Ishikawa (cell line): Measurements from ENCODE around the gene UBE2C.

ENCODE experiments used
- CEBPB ChIP-seq: IDR thresholded peaks from 2 replicates; pipeline ENCODE4 v1.6.1; 2012
- CREB1 ChIP-seq: IDR thresholded peaks from 2 replicates; pipeline ENCODE4 v1.6.1; 2012; ENCODE audit warnings: low read depth
- EGR1 ChIP-seq: IDR thresholded peaks from 2 replicates; pipeline ENCODE4 v1.6.1; 2012
- EP300 ChIP-seq: IDR thresholded peaks from 2 replicates; pipeline ENCODE4 v1.6.1; 2012; ENCODE audit warnings: borderline replicate concordance
- FOXM1 ChIP-seq: IDR thresholded peaks from 2 replicates; pipeline ENCODE4 v1.6.1; 2012; ENCODE audit warnings: low read depth, borderline replicate concordance
- NFIC ChIP-seq: IDR thresholded peaks from 2 replicates; pipeline ENCODE4 v1.6.1; 2012
- RAD21 ChIP-seq: IDR thresholded peaks from 2 replicates; pipeline ENCODE4 v1.6.1; 2012; ENCODE audit warnings: low read depth
- TAF1 ChIP-seq: IDR thresholded peaks from 2 replicates; pipeline ENCODE4 v1.6.1; 2012; ENCODE audit warnings: low read depth, mild to moderate bottlenecking
- TCF12 ChIP-seq: IDR thresholded peaks from 2 replicates; pipeline ENCODE4 v1.6.1; 2012; ENCODE audit warnings: low read depth
- TEAD4 ChIP-seq: IDR thresholded peaks from 2 replicates; pipeline ENCODE4 v1.6.1; 2012
- YY1 ChIP-seq: IDR thresholded peaks from 2 replicates; pipeline ENCODE4 v1.6.1; 2012; ENCODE audit warnings: low read depth
- ZBTB7A ChIP-seq: IDR thresholded peaks from 2 replicates; pipeline ENCODE4 v1.6.1; 2012; ENCODE audit warnings: low read depth
- TF ChIP-seq, protein P1 (sequence below): IDR thresholded peaks from 2 replicates; pipeline ENCODE4 v1.6.1; 2012; ENCODE audit warnings: low read depth, mild to moderate bottlenecking
- TF ChIP-seq, protein P2 (sequence below): IDR thresholded peaks from 2 replicates; pipeline ENCODE4 v1.6.1; 2012
- TF ChIP-seq, protein P3 (sequence below): IDR thresholded peaks from 2 replicates; pipeline ENCODE4 v1.6.1; 2012

Gene UBE2C

DNA sequence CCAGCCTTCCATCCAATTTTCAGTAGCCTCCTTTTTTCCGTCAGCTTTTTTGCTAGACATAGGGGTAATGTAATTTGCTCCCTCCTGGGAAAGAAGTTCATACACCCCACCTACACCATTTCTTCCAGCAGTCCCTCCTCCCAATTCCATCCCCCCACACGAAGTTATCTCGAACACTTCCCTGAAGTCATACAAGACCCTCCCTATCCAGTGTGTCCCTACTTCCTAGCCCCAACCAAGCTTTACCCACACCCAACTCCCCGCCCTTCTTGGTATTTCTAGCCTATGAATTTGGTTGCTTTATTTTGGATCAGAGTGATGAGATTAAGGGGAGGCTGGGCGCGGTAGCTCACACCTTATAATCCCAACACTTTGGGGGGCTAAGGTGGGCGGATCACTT, 1.0 kb downstream of the UBE2C start:
- TF ChIP-seq EGR1: no peak
- no peak for TF ChIP-seq NFIC
- no peak for TF ChIP-seq EP300
- no peak for TF ChIP-seq TCF12
- TF ChIP-seq CREB1: no peak
- TF ChIP-seq, protein P1, sequence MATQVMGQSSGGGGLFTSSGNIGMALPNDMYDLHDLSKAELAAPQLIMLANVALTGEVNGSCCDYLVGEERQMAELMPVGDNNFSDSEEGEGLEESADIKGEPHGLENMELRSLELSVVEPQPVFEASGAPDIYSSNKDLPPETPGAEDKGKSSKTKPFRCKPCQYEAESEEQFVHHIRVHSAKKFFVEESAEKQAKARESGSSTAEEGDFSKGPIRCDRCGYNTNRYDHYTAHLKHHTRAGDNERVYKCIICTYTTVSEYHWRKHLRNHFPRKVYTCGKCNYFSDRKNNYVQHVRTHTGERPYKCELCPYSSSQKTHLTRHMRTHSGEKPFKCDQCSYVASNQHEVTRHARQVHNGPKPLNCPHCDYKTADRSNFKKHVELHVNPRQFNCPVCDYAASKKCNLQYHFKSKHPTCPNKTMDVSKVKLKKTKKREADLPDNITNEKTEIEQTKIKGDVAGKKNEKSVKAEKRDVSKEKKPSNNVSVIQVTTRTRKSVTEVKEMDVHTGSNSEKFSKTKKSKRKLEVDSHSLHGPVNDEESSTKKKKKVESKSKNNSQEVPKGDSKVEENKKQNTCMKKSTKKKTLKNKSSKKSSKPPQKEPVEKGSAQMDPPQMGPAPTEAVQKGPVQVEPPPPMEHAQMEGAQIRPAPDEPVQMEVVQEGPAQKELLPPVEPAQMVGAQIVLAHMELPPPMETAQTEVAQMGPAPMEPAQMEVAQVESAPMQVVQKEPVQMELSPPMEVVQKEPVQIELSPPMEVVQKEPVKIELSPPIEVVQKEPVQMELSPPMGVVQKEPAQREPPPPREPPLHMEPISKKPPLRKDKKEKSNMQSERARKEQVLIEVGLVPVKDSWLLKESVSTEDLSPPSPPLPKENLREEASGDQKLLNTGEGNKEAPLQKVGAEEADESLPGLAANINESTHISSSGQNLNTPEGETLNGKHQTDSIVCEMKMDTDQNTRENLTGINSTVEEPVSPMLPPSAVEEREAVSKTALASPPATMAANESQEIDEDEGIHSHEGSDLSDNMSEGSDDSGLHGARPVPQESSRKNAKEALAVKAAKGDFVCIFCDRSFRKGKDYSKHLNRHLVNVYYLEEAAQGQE: no peak
- no peak for TF ChIP-seq CEBPB
- TF ChIP-seq TAF1: no peak
- TF ChIP-seq FOXM1: no peak
- TF ChIP-seq, protein P2, sequence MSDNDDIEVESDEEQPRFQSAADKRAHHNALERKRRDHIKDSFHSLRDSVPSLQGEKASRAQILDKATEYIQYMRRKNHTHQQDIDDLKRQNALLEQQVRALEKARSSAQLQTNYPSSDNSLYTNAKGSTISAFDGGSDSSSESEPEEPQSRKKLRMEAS: no peak
- no peak for TF ChIP-seq YY1
- TF ChIP-seq RAD21: no peak
- TF ChIP-seq TEAD4: no peak
- TF ChIP-seq, protein P3, sequence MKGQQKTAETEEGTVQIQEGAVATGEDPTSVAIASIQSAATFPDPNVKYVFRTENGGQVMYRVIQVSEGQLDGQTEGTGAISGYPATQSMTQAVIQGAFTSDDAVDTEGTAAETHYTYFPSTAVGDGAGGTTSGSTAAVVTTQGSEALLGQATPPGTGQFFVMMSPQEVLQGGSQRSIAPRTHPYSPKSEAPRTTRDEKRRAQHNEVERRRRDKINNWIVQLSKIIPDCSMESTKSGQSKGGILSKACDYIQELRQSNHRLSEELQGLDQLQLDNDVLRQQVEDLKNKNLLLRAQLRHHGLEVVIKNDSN: no peak
- TF ChIP-seq ZBTB7A: no peak

DNA sequence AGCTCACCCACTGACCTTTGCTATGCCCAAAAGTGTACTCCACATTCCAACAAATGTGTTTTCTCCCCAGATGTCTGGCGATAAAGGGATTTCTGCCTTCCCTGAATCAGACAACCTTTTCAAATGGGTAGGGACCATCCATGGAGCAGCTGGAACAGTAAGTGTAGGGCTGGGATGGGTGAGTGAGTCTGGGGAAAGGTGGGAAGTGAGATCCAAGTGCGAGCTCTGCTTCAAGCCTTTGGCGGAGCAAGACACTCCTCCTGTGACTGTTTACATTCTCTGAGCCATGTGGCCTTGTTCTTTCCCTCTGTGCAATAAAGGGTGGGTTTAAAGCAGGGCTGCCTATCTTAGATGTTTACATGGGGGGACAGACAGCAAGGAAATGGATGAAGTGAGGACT, 1.9 kb downstream of the UBE2C start:
- TF ChIP-seq, protein P2: no peak
- TF ChIP-seq EGR1 (no peak), NFIC (no peak)

DNA sequence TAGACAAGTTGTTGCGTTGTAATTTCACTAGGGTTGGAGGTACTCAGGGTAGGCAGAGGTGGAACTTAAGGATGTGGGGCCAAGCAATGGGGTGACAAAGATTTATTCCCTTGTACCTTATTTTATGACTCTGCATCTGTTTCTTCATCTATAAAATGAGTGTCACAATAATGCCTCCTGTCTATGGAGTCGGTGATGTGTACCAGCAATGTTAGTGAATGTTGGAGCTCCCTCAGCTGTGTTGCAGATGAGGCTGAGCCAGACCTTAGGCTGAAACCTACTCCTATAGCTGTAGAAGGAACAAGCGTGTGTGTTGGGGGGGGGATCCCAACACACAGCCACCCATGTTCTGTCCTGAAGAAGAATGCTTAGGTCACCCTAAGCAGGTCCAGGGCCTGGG, 4.5 kb downstream of the UBE2C start:
- TF ChIP-seq NFIC: no peak
- TF ChIP-seq FOXM1: no peak

DNA sequence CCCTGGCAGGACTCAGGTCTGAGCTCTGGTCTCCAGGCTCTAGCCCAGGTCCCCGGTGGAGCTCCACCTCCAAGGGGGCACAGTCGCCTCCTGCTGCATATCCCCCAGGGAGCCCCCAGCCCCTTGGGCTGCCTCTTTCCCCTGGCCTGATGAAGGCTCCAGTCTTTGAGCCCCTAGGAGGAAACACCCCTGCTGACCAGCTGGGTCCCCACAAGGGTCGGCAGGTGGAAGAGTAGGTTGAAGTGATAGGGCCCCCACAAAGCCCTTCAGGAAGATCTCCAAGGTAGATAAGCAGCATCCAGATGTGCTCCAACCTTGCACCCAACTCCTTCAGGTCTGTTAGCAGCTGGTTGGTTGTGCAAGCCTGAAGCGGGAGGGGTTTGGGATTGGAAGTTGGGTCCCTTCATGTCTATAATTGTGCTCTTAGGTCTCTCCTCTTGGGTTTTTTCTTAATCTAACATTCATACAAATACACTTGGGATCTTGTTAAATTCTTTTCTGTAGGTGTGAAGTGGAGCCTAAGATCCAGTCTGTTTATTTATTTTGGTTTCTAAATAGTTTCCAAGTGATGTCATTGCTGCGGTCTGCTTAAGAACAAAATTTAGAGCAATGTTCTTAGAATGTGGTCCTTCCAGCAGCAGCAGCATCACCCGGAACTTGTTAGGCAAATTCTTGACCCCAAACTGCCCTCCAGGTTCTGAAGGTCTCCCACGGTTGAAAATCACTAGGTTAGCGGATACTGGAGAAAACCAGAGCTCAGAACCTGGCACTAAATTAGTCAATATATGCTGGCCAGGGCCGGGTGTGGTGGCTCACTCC, 5.1 kb downstream of the UBE2C start:
- TF ChIP-seq FOXM1 (no peak), RAD21 (no peak), CEBPB (no peak), TEAD4 (no peak), EGR1 (no peak), YY1 (no peak), ZBTB7A (no peak), EP300 (no peak), TCF12 (no peak), CREB1 (no peak), TAF1 (no peak), NFIC (no peak)
- TF ChIP-seq, protein P3: no peak
- TF ChIP-seq, protein P1: no peak
- TF ChIP-seq, protein P2: no peak

DNA sequence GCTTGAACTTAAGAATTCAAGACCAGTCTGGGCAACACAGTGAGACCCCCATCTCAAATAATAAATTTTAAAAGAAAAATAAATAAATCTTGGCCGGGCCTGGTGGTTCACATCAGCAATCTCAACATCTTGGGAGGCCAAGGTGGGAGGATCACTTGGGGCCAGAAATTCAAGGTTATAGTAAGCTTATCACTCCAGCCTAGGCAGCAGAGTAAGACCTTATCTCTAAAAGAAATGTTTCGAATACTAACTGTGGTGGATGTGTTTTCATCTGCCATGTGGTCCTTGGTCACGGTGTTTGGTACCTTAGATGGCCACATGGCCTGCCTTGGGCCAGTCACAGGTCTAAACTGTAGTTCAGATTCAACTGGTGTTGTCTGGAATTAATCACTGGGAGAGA, 5.8 kb downstream of the UBE2C start:
- TF ChIP-seq NFIC (no peak), ZBTB7A (no peak), TCF12 (no peak), TEAD4 (no peak), FOXM1 (no peak), CEBPB (no peak), YY1 (no peak), CREB1 (no peak), EP300 (no peak)
- TF ChIP-seq, protein P1: no peak
- TF ChIP-seq, protein P2: no peak
- TF ChIP-seq, protein P3: no peak
